ENCODE measurements around the gene SNCAIP. TPM values are rescaled to one million over a fixed set of nuclear protein-coding genes. Genes with fewer than 3 reads are reported as not detected.

The SNCAIP gene
- total RNA-seq, 1 experiment from 2014 or later: not detected

GRCh38 chr5:122287101-122287500, 24.9 kb upstream of the SNCAIP start:
- Histone ChIP-seq H3K36me3 (ENCODE audit: control insufficient read depth, insufficient read depth, low read length) (no peaks in the 10 kb centered on the region), H3K4me3 (ENCODE audit: low read depth in 2 of 2, low read length in 2 of 2) (no peak overlapping the region), H3K9me3 (ENCODE audit: control insufficient read depth, insufficient read depth, low read depth, low read length) (no peaks in the 10 kb centered on the region), H3K27ac (ENCODE audit: low read length) (no peak overlapping the region), H3K4me1 (ENCODE audit: control insufficient read depth, insufficient read depth, low read length) (no peaks in the 10 kb centered on the region), H3K27me3 (ENCODE audit: control insufficient read depth, insufficient read depth, low read length) (no peaks in the 10 kb centered on the region)
- in situ Hi-C loops (cut with HindIII; ENCODE audit: low pct_unique_long_range_greater_than_20kb, low sequenced_read_pairs): no loop called here
- ATAC-seq: no peak
- CTCF ChIA-PET: no interaction called here
- TF ChIP-seq REST (IDR thresholded peaks at IDR 0.05; ENCODE audit: insufficient read depth in 1 of 2, low read depth in 2 of 2, low read length in 1 of 2) (no peak), CTCF (IDR thresholded peaks at IDR 0.05) (no peak), TCF7L2 (IDR thresholded peaks at IDR 0.05; ENCODE audit: low read depth, low read length) (no peak), SIN3A (IDR thresholded peaks at IDR 0.05; ENCODE audit: borderline replicate concordance, insufficient read depth, low read depth, low read length) (no peak), POLR2AphosphoS5 (IDR thresholded peaks at IDR 0.05; ENCODE audit: low read depth, low read length) (no peak)
- intact Hi-C loops (cut with micrococcal nuclease; ENCODE audit: unreplicated experiment): no loop called here
- BruUV-seq (replicated peaks): no TSS peak
- DNase-seq (ENCODE audit: low read depth, low spot score): no peak
- POLR2A ChIA-PET: interaction anchor here (0.6 kb wide), 1 partner anchor 328 kb away, joined by 9 read pairs; no protein-coding TSS in a partner anchor

- intact Hi-C loops (cut with micrococcal nuclease; ENCODE audit: unreplicated experiment) (no loop called here), in situ Hi-C loops (cut with HindIII; ENCODE audit: low pct_unique_long_range_greater_than_20kb, low sequenced_read_pairs) (no loop called here)
- BruUV-seq (replicated peaks): no TSS peak
- no peak for DNase-seq (ENCODE audit: low read depth, low spot score)
- POLR2A ChIA-PET: no interaction called here
- Histone ChIP-seq H3K27ac (ENCODE audit: low read length) (no peak overlapping the region), H3K4me3 (ENCODE audit: low read depth in 2 of 2, low read length in 2 of 2) (no peak overlapping the region), H3K4me1 (ENCODE audit: control insufficient read depth, insufficient read depth, low read length) (no peaks in the 10 kb centered on the region), H3K36me3 (ENCODE audit: control insufficient read depth, insufficient read depth, low read length) (no peaks in the 10 kb centered on the region), H3K9me3 (ENCODE audit: control insufficient read depth, insufficient read depth, low read depth, low read length) (no peaks in the 10 kb centered on the region), H3K27me3 (ENCODE audit: control insufficient read depth, insufficient read depth, low read length) (no peaks in the 10 kb centered on the region)
- TF ChIP-seq CTCF (IDR thresholded peaks at IDR 0.05) (no peak), POLR2AphosphoS5 (IDR thresholded peaks at IDR 0.05; ENCODE audit: low read depth, low read length) (no peak), SIN3A (IDR thresholded peaks at IDR 0.05; ENCODE audit: borderline replicate concordance, insufficient read depth, low read depth, low read length) (no peak), REST (IDR thresholded peaks at IDR 0.05; ENCODE audit: insufficient read depth in 1 of 2, low read depth in 2 of 2, low read length in 1 of 2) (no peak), TCF7L2 (IDR thresholded peaks at IDR 0.05; ENCODE audit: low read depth, low read length) (no peak)
- no peak for ATAC-seq
- CTCF ChIA-PET: no interaction called here
Observed at GRCh38 chr5:122291000-122291901, 20.8 kb upstream of the SNCAIP start.
